WI38 (cell line): ENCODE measurements around the gene CEP192.

ENCODE experiments used
- H3K4me3 ChIP-seq: 2 replicates; pipeline ENCODE4 v1.5.1; 2011; ENCODE audit warnings: low read depth, mild to moderate bottlenecking, control low read depth, low read length
- CTCF ChIP-seq: IDR thresholded peaks from 2 replicates; pipeline ENCODE4 v1.5.1; 2012; ENCODE audit warnings: low read depth, mild to moderate bottlenecking, control low read depth, low read length

CEP192 gene

DNA sequence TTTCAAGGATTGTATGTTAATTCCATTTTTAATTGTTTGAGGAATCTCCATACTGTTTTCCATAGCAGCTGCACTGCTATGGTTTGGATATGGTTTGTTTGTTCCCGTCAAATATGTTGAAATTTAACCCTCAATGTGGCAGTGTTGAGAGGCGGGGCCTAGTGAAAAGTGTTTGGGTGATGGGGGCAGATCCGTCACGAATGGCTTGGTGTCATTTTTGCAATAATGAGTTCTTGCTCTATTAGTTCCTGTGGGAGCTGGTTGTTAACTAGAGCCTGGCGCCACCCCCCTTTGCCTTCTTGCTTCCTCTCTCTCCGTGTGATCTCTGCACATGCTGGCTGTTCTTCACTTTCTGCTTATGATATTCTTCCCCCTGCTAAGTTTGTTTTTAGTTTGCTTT is 156.0 kb downstream of the CEP192 start:
- no peak for TF ChIP-seq CTCF
- no peak overlapping the region for H3K4me3 ChIP-seq

GRCh38 chr18:13151656-13152055 is 160.5 kb downstream of the CEP192 start:
- no peak for TF ChIP-seq CTCF

GRCh38 chr18:13158428-13158827 is 167.3 kb downstream of the CEP192 start:
- TF ChIP-seq CTCF, result no peak
- no peak overlapping the region for H3K4me3 ChIP-seq

More at GRCh38 chr18:13151656-13152055, 160.5 kb downstream of the CEP192 start:
- no peak overlapping the region for H3K4me3 ChIP-seq

GRCh38 chr18:13159579-13159978 is 168.4 kb downstream of the CEP192 start:
- H3K4me3 ChIP-seq, result no peak overlapping the region
- TF ChIP-seq CTCF, result peak; percentile 89

GRCh38 chr18:13161276-13161899 is 170.2 kb downstream of the CEP192 start:
- H3K4me3 ChIP-seq, result no peak overlapping the region
- no peak for TF ChIP-seq CTCF

GRCh38 chr18:13163167-13163927 is 172.2 kb downstream of the CEP192 start:
- TF ChIP-seq CTCF, result no peak
- H3K4me3 ChIP-seq, result no peak overlapping the region

DNA sequence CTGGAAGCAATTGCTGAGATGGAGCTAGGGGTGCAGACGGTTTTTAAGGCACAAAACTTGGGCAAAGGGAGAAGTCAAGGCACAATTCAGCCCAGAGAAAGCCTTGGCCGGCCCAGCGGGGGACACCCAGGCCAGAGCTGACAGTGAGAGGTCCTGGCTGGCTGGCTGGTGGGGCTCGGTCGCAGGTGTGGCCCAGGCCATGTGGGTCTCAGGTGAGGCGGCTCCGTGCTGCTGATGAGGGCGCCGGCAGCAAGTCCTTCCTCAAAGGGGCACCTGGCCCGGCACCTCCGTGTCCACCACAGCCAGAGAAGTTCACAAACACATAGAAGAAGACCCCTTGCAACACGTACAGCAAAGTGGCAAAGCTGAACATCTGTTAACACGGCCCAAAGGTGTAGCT is 173.2 kb downstream of the CEP192 start:
- no peak for TF ChIP-seq CTCF

More for the DNA sequence above, 173.2 kb downstream of the CEP192 start:
- no peak overlapping the region for H3K4me3 ChIP-seq
